ENCODE results near the gene COQ7.

- no peak for TF ChIP-seq POLR2AphosphoS5 (IDR thresholded peaks at IDR 0.05; ENCODE audit: low read depth)
- no peak for TF ChIP-seq CTCF (IDR thresholded peaks at IDR 0.05; ENCODE audit: insufficient read depth, low read length)
- TF ChIP-seq GABPA (IDR thresholded peaks at IDR 0.05; ENCODE audit: low read depth), result no peak
These were observed 912 bp downstream of the COQ7 start for GRCh38 chr16:19068237-19068815.

Measured in HL-60 (cell line).